Tibial nerve (tissue), 4 donors: ENCODE data around the gene VTCN1.

Experiments
- CTCF ChIP-seq, 5 experiments: fragments of 200-600 bp in 3 of 5; fragments of 450-650 bp in 2 of 5; sonication (generic) in 3 of 5; IDR thresholded peaks; one replicate each; pipeline ENCODE4 v1.5.1; 2016 to 2019; ENCODE audit warnings: antibody characterized with exemption in 5 of 5, mild to moderate bottlenecking in 3 of 5, moderate library complexity in 2 of 5
- EP300 ChIP-seq, 2 donors: sonication (generic); formaldehyde crosslinking; IDR thresholded peaks; one replicate each; pipeline ENCODE4 v1.6.1; 2017; ENCODE audit warnings: antibody characterized with exemption in 2 of 2, mild to moderate bottlenecking in 1 of 2

- TF ChIP-seq EP300 (IDR thresholded peaks at IDR 0.05) (no peak), CTCF (IDR thresholded peaks at IDR 0.05) (no peak)
These were observed 12.6 kb downstream of the VTCN1 start for GRCh38 chr1:117198097-117198496.
